Smooth muscle cell (in vitro differentiated cells): ENCODE data around the gene OST4. TPM values are rescaled to one million over a fixed set of nuclear protein-coding genes. Genes with fewer than 3 reads are reported as not detected.

Experiments
- DNase-seq: peaks from one replicate; lab custom pipeline; 2025; ENCODE audit not compliant: unreplicated experiment; lab: John Stamatoyannopoulos, UW
- H2AFZ ChIP-seq: fragments of 200-600 bp; sonication (generic); 2 replicates; pipeline ENCODE4 v1.6.0; 2016; ENCODE audit warnings: antibody characterized with exemption, low read depth, mild to moderate bottlenecking
- H3F3A ChIP-seq: fragments of 200-600 bp; sonication (generic); 2 replicates; pipeline ENCODE4 v1.6.0; 2017; ENCODE audit warnings: antibody characterized with exemption, low read depth
- H3K27ac ChIP-seq: fragments of 200-600 bp; sonication (generic); 2 replicates; pipeline ENCODE4 v1.5.1; 2016; ENCODE audit warnings: low read depth, mild to moderate bottlenecking
- H3K27me3 ChIP-seq: fragments of 200-600 bp; sonication (generic); 2 replicates; pipeline ENCODE4 v1.6.1; 2016; ENCODE audit warnings: low read depth, mild to moderate bottlenecking
- H3K36me3 ChIP-seq: fragments of 200-600 bp; sonication (generic); 2 replicates; pipeline ENCODE4 v1.5.1; 2016; ENCODE audit warnings: low read depth
- H3K4me1 ChIP-seq: fragments of 200-600 bp; sonication (generic); 2 replicates; pipeline ENCODE4 v1.5.1; 2016; ENCODE audit warnings: low read depth
- H3K4me2 ChIP-seq: fragments of 200-600 bp; sonication (generic); 2 replicates; pipeline ENCODE4 v1.6.0; 2016; ENCODE audit warnings: mild to moderate bottlenecking
- H3K4me3 ChIP-seq: fragments of 200-600 bp; sonication (generic); 2 replicates; pipeline ENCODE4 v1.5.1; 2016; ENCODE audit warnings: mild to moderate bottlenecking
- H3K79me2 ChIP-seq: fragments of 200-600 bp; sonication (generic); 2 replicates; pipeline ENCODE4 v1.6.0; 2016; ENCODE audit warnings: low read depth, mild to moderate bottlenecking
- H3K9ac ChIP-seq: fragments of 200-600 bp; sonication (generic); 2 replicates; pipeline ENCODE4 v1.6.0; 2016; ENCODE audit warnings: low read depth
- H3K9me3 ChIP-seq: fragments of 200-600 bp; sonication (generic); replicated peaks from 2 replicates; pipeline ENCODE4 v1.5.1; 2016; ENCODE audit warnings: low read depth
- H4K20me1 ChIP-seq: fragments of 200-600 bp; sonication (generic); 2 replicates; pipeline ENCODE4 v1.6.0; 2016; ENCODE audit warnings: low read depth
- WGBS: methylation state at CpG from one replicate; pipeline ENCODE4 v1.1.7; 2016; ENCODE audit warnings: low lambda C conversion rate; 5-methylcytosine and 5-hydroxymethylcytosine counted together
- polyA plus RNA-seq: library from polyadenylated mRNA; unstranded; fragments of >200 nt; fragmentation: Nextera tagmentation; extraction: Ambion mirVana; gene quantifications from 2 replicates; pipeline ENCODE4 v1.2.1, GENCODE V29; 2016
- total RNA-seq: library from RNA; depleted of rRNA; stranded (reverse); fragments of >200 nt; gene quantifications from 2 replicates; pipeline ENCODE4 v1.2.3, GENCODE V29; 2014
- TF ChIP-seq, protein P1 (sequence below): fragments of 200-600 bp; sonication (generic); IDR thresholded peaks from 2 replicates; pipeline ENCODE4 v1.5.1; 2017; ENCODE audit warnings: borderline replicate concordance, mild to moderate bottlenecking, antibody characterized with exemption; ENCODE audit not compliant: insufficient read depth, poor library complexity, severe bottlenecking

The OST4 gene
- total and polyA plus RNA-seq, 2 experiments from 2014 or later: 848 to 1,292 TPM

DNA sequence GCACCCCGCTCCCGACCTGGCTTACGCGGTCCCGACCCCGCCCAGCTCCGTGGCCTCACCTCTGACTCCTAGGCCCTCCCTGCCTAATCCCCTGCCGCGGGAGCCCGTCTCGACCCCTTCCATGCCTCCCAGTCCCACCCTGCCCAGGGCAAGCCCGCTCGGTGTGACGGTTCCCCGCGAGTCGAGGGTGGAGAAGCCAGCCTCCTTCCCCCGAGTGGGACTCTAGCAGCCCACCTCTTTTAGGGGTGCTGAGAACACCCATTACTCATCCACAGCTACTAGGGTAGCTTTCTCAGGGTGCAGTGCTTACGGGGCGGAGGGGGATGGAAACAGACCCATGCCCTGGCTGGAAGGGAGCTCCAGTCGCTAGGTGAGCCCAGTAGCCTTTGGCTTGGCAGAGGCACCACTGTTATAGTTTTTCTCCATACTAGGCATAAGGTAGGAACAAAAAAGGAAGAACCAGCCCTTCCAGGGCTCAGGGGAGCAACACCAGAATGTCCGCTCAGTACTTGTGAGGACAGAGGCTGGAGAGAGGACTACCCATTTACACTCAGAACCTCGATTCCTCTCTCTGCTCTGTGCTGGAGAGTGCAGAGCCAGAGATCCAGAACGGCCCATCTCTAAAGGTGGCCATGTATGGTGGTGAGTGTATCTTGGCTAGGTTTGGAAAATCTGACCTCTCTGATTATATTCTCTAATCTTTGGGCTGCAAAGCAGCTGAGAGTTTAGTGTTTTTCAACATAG, 19.4 kb downstream of the OST4 start:
- H4K20me1 ChIP-seq: peaks cover 2% of the 10 kb centered on the region
- H2AFZ ChIP-seq: no peak overlapping the region
- no peaks in the 10 kb centered on the region for H3K27me3 ChIP-seq
- peak overlapping the region; percentile 70 for H3K27ac ChIP-seq
- no peak for DNase-seq
- peak overlapping the region; percentile 83 for H3K9ac ChIP-seq
- peak overlapping the region; percentile 70 for H3K4me3 ChIP-seq
- peak overlapping the region; percentile 90 for H3K4me2 ChIP-seq
- 8% methylated on average over 23 of the region's 24 CpGs for WGBS
- peaks cover 14% of the 10 kb centered on the region for H3F3A ChIP-seq
- H3K79me2 ChIP-seq: no peaks in the 10 kb centered on the region
- H3K4me1 ChIP-seq: peaks cover 5% of the 10 kb centered on the region
- TF ChIP-seq, protein P1, sequence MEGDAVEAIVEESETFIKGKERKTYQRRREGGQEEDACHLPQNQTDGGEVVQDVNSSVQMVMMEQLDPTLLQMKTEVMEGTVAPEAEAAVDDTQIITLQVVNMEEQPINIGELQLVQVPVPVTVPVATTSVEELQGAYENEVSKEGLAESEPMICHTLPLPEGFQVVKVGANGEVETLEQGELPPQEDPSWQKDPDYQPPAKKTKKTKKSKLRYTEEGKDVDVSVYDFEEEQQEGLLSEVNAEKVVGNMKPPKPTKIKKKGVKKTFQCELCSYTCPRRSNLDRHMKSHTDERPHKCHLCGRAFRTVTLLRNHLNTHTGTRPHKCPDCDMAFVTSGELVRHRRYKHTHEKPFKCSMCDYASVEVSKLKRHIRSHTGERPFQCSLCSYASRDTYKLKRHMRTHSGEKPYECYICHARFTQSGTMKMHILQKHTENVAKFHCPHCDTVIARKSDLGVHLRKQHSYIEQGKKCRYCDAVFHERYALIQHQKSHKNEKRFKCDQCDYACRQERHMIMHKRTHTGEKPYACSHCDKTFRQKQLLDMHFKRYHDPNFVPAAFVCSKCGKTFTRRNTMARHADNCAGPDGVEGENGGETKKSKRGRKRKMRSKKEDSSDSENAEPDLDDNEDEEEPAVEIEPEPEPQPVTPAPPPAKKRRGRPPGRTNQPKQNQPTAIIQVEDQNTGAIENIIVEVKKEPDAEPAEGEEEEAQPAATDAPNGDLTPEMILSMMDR: no peak
- H3K9me3 ChIP-seq: no peaks in the 10 kb centered on the region
- no peaks in the 10 kb centered on the region for H3K36me3 ChIP-seq

DNA sequence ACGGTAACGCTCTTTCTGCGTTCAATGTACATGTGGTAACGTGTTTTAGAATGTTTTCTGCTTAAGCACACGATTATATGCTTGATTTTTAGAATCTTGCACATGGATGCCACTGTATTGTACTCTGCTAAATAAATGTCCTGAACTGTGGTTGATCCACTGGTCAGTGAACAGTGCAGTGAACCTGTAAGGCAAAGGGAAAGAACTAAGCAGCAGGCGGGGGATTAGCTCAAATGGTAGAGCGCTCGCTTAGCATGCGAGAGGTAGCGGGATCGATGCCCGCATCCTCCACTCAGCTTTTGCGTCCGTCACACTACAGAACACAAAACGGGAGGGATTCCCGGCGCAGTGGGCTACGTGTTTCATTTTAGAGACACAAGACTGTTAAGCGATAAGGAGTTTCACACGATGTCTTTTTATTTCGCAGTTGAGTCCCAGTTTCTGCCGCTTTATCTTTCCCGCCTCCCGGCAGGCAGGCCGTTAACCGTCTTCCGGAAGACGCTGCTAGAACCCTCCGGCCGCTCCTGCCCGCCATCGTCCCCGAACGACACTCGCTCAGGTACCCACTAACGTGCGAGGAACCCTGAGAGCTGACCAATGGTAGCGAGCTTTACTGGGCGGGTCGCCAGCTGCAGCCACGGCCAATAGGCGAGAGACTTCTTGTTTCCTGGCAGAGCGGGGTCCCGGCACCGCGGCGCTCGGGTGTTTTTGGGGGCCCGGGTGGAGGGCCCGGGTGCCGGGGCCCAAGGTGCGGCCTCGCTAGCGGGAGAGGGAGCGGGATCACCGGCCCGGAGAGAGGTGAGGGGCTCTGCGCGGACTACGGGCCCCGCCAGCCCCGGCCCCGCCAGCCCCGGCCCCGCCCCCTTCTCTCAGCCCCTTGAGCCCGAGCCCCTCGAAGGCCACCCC, 20.2 kb downstream of the OST4 start, which contains the start of gene AGBL5:
TSS of gene AGBL5 (plus strand) at position 673 of the 906 bp plus-strand sequence. CDS start 1,291 bp downstream, outside the sequence.
- H3K27me3 ChIP-seq: no peaks in the 10 kb centered on the region
- peaks cover 5% of the 10 kb centered on the region for H3K4me1 ChIP-seq
- no peaks in the 10 kb centered on the region for H3K9me3 ChIP-seq
- H3K4me2 ChIP-seq: peak within 1 kb of the TSS; percentile 90
- TF ChIP-seq, protein P1: no peak
- no peak within 1 kb of the TSS for H2AFZ ChIP-seq
- no peaks in the 10 kb centered on the region for H3K36me3 ChIP-seq
- H3K4me3 ChIP-seq: peak within 1 kb of the TSS; percentile 70
- WGBS: under 1% methylated on average over 59 of the region's 67 CpGs
- H3K9ac ChIP-seq: peak within 1 kb of the TSS; percentile 83
- peak; percentile 89 for DNase-seq
- H3F3A ChIP-seq: peaks cover 14% of the 10 kb centered on the region
- H4K20me1 ChIP-seq: no peaks in the 10 kb centered on the region
- peak within 1 kb of the TSS; percentile 70 for H3K27ac ChIP-seq
- no peaks in the 10 kb centered on the region for H3K79me2 ChIP-seq

DNA sequence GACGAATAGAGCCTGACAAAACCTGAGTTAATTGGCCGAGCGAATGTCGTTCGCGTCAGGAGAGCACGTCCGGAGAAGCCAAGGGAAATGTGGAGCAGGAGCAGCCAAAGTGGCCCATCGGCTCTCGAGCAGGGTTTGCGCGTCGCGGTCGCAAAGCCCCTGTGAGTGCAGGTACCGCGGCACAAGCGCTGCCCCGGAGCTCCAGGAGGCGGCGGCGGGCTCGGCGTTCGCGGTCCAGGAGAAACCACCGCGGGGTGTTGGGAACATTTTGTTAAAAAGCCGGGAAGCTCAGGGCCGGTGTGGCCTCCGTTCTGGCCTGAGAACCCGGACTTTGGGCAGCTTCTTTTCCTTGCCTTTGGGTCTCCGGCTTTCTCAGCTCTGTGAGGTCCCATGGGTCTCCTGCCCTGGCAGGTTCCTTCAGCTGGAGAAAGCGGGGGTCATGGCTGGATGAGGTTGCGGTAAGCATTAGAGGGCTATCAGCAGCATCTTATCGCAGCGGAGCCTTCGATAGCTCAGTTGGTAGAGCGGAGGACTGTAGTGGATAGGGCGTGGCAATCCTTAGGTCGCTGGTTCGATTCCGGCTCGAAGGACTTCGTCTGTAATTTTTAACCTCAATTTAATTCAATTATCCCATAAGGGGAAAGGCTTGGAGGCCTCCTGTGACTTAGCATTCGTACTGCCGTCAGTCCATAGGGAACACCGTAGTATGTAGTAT, 21.0 kb downstream of the OST4 start:
- Histone ChIP-seq H3K4me3 (peak overlapping the region; percentile 70), H3K27ac (peak overlapping the region; percentile 70), H2AFZ (no peak overlapping the region), H3K27me3 (no peaks in the 10 kb centered on the region), H3K4me2 (peak overlapping the region; percentile 90), H3F3A (peaks cover 14% of the 10 kb centered on the region), H3K36me3 (no peaks in the 10 kb centered on the region), H3K9me3 (no peaks in the 10 kb centered on the region), H3K79me2 (no peaks in the 10 kb centered on the region), H3K4me1 (peaks cover 5% of the 10 kb centered on the region), H4K20me1 (no peaks in the 10 kb centered on the region), H3K9ac (peak overlapping the region; percentile 46)
- WGBS: under 1% methylated on average over 48 of the region's 48 CpGs
- TF ChIP-seq, protein P1: no peak
- DNase-seq: peak; percentile 58
